Measurements from ENCODE around the gene GSG1.

Gene GSG1

DNA sequence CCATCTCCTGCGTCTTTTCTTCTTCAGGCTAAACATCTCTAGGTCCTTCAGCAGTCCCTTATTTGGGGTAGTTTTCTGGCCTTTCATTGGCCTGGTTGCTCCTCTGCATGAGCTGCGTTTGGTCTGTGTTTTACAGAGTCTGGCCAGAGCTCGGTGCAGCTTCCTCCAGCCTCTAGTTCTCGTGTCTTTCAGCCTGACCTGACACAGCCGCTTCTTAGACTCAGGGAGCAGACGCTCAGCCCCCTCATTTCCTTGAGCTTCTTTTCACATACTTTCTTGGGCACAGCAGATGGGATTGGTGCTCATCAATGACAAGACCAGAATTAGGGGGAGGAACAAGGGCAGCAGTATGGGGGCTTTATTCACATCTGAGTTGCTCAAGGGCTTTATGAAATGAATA, 13.6 kb upstream of the GSG1 start:
- no peak for DNase-seq

DNA sequence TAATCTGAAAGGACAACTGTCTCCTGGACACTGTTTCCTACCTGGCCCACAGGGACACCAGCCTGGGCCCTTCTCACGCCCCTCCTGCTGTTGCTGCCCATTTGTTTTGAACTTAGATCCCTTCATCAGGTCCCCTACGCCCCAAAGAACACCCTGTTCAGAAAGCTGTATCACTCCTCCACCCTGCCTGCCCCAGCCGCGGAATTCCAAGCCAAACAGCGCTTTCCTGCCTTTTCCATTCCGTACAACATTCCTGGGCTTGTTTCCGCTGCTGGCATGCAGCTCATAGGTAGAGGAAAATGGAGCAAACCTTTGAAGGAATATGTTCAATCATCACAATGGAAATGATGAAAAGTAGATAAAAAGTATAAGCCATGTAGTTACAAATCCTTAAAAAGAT, 12.8 kb upstream of the GSG1 start:
- DNase-seq = no peak

- DNase-seq = no peak
Observed at GRCh38 chr12:13114251-13115052, 11.0 kb upstream of the GSG1 start.

DNA sequence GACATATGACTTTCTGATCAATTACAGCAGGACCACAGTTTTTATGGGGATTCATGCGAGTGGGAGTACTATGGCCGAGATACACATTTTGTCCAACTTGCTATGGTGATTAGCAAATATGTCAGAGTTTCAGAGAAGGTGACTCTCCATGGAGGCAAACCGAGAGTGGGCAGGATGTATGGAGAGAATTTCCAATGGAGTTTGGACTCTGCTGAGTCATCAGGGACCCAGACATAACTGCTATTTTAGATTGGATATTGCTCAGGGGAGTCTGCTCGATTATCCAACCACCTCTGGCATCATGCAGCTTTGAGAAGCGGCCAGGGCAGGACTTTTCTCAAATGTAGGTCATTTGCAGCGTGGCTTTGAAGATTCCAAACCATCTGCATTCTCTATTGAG, 9.5 kb upstream of the GSG1 start:
- no peak for DNase-seq

GRCh38 chr12:13106666-13107065, 3.2 kb upstream of the GSG1 start:
- no peak for DNase-seq

- DNase-seq = no peak
Observed at GRCh38 chr12:13105781-13106180, 2.3 kb upstream of the GSG1 start.

GRCh38 chr12:13104409-13104808, 942 bp upstream of the GSG1 start:
- DNase-seq = no peak

DNA sequence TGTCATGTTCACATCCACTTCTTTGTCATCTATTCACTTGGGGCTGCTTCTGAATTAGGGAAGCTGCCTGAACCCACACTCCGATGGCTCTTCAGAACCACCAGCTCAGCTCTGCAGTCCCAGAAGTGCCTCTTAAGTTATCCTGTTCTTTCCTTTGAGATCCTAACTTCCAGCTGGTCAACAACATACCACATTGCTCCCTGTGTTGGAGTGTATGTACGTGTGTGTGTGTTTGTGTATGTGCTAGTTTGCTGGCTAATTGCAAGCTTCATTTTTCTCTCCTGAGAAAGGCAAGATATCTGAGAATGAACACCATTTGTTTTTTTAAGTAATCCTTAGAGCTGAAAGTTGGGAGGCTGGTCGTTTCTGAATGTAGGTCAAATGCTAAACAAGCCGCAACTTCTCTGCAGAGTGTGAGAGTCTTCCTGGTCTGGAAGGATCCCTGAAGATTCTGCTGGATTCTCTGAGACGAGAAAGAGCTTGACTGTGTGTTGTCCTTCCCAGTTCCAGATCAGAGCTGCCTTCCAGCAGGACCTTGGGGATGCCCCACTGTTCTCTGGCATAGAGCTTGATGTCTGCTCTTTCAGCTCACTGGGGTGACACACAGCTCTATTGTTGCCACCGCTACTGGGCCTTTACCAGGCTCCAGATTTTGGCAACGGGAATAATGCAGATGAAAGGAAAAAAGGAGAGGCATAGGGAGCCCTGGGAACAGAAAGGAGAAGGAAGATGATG, 839 bp downstream of the GSG1 start:
- DNase-seq = peak in 1 of 2 donors; percentile 3

GRCh38 chr12:13101821-13102375, 1.6 kb downstream of the GSG1 start:
- peak in 1 of 2 donors; percentile 29 for DNase-seq

DNA sequence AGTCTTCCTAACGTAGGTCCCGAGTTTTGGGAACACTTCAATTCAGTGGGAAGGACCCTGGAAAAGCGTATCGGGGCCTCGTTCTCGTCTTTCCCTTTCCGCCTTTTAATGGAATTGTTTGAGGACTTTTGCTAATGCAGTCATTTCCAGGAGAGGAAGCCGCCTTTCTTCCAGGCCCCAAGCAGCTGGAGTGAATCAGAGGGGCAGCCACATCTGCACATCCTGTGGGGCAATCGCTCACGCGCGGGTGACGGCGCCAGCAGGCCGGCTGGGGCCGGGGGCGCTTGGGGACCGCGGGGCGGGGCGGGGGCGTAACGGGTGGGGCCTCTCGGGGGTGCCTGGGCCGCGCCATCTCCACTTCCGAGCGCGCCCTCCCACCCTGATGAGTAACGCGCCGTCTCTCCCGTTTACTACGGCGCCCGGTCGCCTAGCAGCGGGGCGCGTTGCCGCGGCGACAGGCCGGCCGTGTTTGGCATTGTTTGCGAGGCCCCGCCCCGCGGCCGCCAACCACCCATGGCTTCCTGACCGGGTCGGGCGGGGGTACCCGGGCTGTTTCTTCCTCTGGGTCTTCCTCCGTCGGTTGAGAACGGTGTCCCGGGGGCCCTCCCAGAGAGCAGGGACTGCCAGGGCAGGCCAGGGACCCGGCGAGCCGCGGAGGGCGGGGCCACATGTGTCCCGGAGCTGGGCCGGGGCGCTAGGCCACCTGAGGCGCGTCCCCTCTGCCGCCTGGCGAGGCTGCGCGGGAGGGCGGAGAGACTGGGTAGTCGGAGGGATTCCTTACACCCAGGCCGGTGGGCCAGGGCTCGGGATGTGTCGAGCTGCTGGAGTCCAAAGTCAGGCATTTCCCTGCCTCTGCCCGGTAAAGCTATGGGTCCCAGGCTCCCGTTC, 2.3 kb downstream of the GSG1 start:
- peak; percentile 96 to 97 for DNase-seq

- no peak for DNase-seq
Observed at GRCh38 chr12:13100605-13100881, 2.9 kb downstream of the GSG1 start.

DNA sequence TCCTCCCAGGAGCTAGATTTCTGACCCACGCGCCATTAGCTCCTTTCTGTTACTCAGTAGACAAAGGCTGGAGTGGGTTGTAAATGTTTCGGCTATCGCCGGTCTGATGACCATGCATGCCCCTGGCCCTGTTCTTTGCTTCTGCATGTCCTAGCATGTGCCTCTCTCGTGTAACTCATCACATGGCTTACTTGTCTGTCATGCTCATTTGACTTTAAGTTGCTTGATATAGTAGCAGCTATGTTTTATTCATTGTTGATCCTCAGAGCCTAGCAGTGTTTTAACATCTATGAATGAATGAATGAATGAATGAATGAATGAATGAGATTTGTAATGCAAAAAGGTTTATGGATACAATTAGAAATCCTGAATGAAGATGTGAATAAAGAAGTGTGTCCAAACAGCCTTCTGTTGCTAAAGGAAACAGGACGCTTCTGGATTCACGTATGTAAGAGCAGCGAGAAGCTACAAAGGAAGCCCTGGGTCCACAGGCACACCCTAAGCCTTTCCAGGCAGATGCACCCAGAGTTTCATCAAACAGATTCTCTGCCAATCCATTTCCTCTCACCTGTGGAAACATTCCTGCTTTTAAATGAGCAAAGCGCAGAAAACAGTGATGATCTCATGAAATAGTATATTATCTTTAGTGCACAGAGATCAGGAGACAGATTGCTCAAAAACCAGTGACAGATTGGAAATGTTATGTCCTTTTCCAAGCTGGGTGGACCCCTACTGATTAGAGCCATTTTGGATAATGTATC, 3.4 kb downstream of the GSG1 start:
- no peak for DNase-seq

DNA sequence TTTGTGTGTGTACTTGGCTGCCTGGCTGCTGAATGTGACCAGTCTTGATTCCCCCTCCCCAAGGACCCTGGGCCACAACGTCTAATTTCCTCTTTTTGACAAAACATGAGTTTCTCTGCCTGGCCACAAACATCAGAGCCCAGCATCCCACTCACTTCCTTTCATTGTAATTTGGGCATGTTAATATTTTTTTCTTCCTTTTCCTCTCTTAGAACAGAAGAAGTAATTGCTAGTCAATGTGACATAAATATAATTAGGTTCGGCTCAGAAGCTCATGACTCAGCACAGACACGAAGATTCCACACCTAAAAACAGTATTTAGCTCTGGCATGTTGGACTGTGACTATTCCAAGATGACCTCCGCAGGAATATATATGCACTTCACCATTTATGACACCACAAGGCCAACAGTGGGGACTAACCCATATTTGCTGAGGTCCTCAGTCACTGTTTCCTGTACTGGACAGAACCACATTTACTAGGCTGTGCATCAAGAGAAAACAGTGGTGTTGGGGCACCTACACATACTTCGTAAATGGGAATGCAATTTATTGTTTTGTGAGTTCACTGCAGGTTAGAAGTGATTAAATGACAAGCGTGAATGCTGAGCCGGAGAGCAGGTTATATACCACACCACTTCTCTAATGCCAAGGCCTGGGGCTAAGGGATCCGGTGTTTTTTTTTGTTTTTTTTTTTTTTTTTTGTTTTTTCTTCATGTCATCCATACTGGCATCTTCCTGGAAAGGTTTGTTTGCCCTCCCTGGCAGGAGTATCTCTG, 4.2 kb downstream of the GSG1 start:
- peak; percentile 12 to 66 for DNase-seq

DNA sequence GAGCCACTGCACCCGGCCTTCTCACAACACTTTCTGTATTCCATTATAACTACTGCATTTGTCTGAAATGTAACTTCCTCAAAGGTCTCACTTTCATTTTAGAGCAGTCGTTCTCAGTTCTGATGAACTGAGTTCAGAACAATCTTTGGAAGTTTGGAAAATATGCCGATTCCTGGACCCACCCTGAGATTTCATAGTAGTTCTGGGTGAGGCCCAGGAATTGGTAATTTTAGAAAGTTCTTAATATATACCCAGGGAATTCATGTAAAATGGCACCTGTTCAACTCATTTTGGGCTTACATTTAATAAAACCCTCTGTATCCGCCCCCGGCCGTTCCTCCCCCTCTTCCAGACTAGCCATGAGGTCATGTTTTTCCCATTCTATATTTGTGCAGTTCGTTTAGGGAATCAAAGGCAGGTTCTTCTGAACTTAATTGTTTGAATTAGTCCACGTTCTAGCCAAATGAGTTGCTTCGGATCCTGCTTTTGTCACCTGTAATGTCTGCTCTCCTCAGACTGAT, 5.9 kb downstream of the GSG1 start:
- DNase-seq = no peak

- DNase-seq = no peak
Observed at GRCh38 chr12:13095266-13095995, 8.0 kb downstream of the GSG1 start.

DNA sequence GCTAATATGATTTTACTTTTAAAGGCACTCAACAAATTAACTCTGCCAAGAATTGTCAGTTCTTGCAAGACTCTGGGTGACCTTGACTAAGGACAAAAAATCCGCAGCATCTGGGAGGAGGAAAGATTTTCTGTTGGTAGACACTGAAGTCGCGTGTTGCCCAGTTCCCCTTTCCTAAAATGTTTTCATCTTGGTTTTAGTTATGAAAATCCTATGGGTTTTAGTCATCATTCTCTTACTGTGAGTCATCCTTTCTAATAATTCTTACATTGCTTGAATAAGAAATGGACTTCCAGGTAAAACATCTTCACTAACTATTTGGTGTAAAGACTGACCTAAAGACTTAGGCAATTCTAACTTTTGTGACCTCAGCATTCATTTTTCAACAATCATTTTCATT, 9.1 kb downstream of the GSG1 start:
- peak; percentile 11 to 46 for DNase-seq

- DNase-seq = no peak
Observed at GRCh38 chr12:13093848-13094220, 9.6 kb downstream of the GSG1 start.

- no peak for DNase-seq
Observed at GRCh38 chr12:13093191-13093847, 10.1 kb downstream of the GSG1 start.

DNA sequence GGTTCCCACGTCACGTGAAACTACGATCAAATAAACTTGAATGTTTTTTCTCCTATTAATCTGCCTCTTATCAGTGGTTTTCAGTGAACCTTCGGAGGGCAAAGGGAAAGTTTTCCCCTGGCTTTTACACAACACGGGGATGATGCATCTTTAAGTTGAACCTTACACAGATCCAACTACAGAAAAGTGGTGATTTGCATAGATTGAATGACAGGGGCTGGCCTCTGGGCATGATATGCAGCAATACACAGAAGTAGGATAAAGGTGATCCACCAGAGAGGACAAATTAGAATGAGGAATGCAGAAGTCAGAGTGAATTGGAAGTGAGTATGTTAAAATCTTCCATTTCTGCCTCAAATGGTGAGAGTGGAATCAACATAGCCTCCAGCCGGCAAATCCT, 11.6 kb downstream of the GSG1 start:
- DNase-seq = no peak

- no peak for DNase-seq
Observed at GRCh38 chr12:13090054-13090453, 13.4 kb downstream of the GSG1 start.

Data from CD4-positive, alpha-beta T cell treated with Interferon alpha-2 for 1 hour (primary cell).